Muscle of leg (tissue), 11 donors: ENCODE measurements around the gene ELFN1. TPM values are rescaled to one million over a fixed set of nuclear protein-coding genes. Genes with fewer than 3 reads are reported as not detected.

Experiments used
- DNase-seq: peaks from one replicate; pipeline ENCODE4 v3.0.0; 2013
- H3K27ac ChIP-seq: one replicate; pipeline ENCODE4 v1.5.1; 2013; ENCODE audit warnings: mild to moderate bottlenecking, low read length, control low read depth
- H3K27me3 ChIP-seq: one replicate; pipeline ENCODE4 v1.6.1; 2013; ENCODE audit warnings: low read length; ENCODE audit not compliant: control insufficient read depth, insufficient read depth
- H3K36me3 ChIP-seq: one replicate; pipeline ENCODE4 v1.6.1; 2013; ENCODE audit warnings: low read length; ENCODE audit not compliant: control insufficient read depth, insufficient read depth
- H3K4me1 ChIP-seq: one replicate; pipeline ENCODE4 v1.6.1; 2013; ENCODE audit warnings: low read length; ENCODE audit not compliant: control insufficient read depth, insufficient read depth
- H3K4me3 ChIP-seq: one replicate; pipeline ENCODE4 v1.5.1; 2013; ENCODE audit warnings: low read length, control low read depth
- H3K9me3 ChIP-seq: replicated peaks from 2 replicates; pipeline ENCODE4 v1.6.1; 2013; ENCODE audit warnings: low read depth, low read length; ENCODE audit not compliant: control insufficient read depth
- WGBS: methylation state at CpG from one replicate; pipeline ENCODE4 v1.1.5; 2013; ENCODE audit warnings: missing lambda C conversion rate; ENCODE audit not compliant: insufficient coverage; 5-methylcytosine and 5-hydroxymethylcytosine counted together
- polyA plus RNA-seq, 8 donors: library from polyadenylated mRNA; unstranded; fragments of 120-200 nt; gene quantifications; one replicate each; pipeline versions ENCODE4 v1.2.1 to v1.2.3, GENCODE V29; 2013; ENCODE audit warnings: inconsistent platforms in 1 of 8, low replicate concordance in 1 of 8; ENCODE audit not compliant: insufficient read length in 8 of 8, insufficient read depth in 1 of 8
- total RNA-seq: library from RNA; stranded (reverse); fragments of 120-200 nt; gene quantifications from one replicate; pipeline ENCODE4 v1.2.4, GENCODE V29; 2013

ELFN1 gene
- total and polyA plus RNA-seq, 9 donors: 2.8 to 10.7 (median 8.2) TPM

GRCh38 chr7:1662767-1663166 is 7.3 kb upstream of the ELFN1 start:
- Histone ChIP-seq H3K9me3 (no peaks in the 10 kb centered on the region), H3K27me3 (peaks cover 42% of the 10 kb centered on the region), H3K4me1 (peaks cover 20% of the 10 kb centered on the region), H3K4me3 (no peak overlapping the region), H3K36me3 (no peaks in the 10 kb centered on the region), H3K27ac (no peak overlapping the region)
- WGBS: 55% methylated on average over 13 of the region's 13 CpGs
- no peak for DNase-seq

GRCh38 chr7:1663223-1663622 is 6.9 kb upstream of the ELFN1 start:
- H3K27me3 ChIP-seq: peaks cover 46% of the 10 kb centered on the region
- peaks cover 21% of the 10 kb centered on the region for H3K4me1 ChIP-seq
- H3K9me3 ChIP-seq: no peaks in the 10 kb centered on the region
- DNase-seq: no peak
- no peak overlapping the region for H3K27ac ChIP-seq
- H3K36me3 ChIP-seq: no peaks in the 10 kb centered on the region
- WGBS: 40% methylated on average over 4 of the region's 11 CpGs
- H3K4me3 ChIP-seq: no peak overlapping the region

GRCh38 chr7:1663857-1664651 is 6.0 kb upstream of the ELFN1 start:
- H3K4me3 ChIP-seq: no peak overlapping the region
- no peak for DNase-seq
- H3K27me3 ChIP-seq: peaks cover 53% of the 10 kb centered on the region
- no peaks in the 10 kb centered on the region for H3K9me3 ChIP-seq
- no peak overlapping the region for H3K27ac ChIP-seq
- no peaks in the 10 kb centered on the region for H3K36me3 ChIP-seq
- peaks cover 30% of the 10 kb centered on the region for H3K4me1 ChIP-seq
- 2% methylated on average over 46 of the region's 56 CpGs for WGBS

- Histone ChIP-seq H3K36me3 (no peaks in the 10 kb centered on the region), H3K27me3 (peaks cover 57% of the 10 kb centered on the region), H3K27ac (peak overlapping the region; percentile 59), H3K4me3 (peak overlapping the region; percentile 66), H3K4me1 (peaks cover 34% of the 10 kb centered on the region), H3K9me3 (no peaks in the 10 kb centered on the region)
- WGBS: under 1% methylated on average over 61 of the region's 95 CpGs
- peak; percentile 88 for DNase-seq
These were observed 5.1 kb upstream of the ELFN1 start for GRCh38 chr7:1664711-1665548.

GRCh38 chr7:1665549-1666316 is 4.3 kb upstream of the ELFN1 start:
- Histone ChIP-seq H3K4me3 (peak overlapping the region; percentile 66), H3K4me1 (peaks cover 37% of the 10 kb centered on the region), H3K27me3 (peaks cover 60% of the 10 kb centered on the region), H3K27ac (no peak overlapping the region), H3K9me3 (no peaks in the 10 kb centered on the region), H3K36me3 (no peaks in the 10 kb centered on the region)
- under 1% methylated on average over 68 of the region's 98 CpGs for WGBS
- DNase-seq: peak; percentile 51

- no peak overlapping the region for H3K27ac ChIP-seq
- peak overlapping the region; percentile 50 for H3K4me3 ChIP-seq
- peak; percentile 24 for DNase-seq
- under 1% methylated on average over 55 of the region's 58 CpGs for WGBS
- H3K36me3 ChIP-seq: no peaks in the 10 kb centered on the region
- H3K9me3 ChIP-seq: no peaks in the 10 kb centered on the region
- H3K27me3 ChIP-seq: peaks cover 67% of the 10 kb centered on the region
- H3K4me1 ChIP-seq: peaks cover 43% of the 10 kb centered on the region
These were observed 3.7 kb upstream of the ELFN1 start for GRCh38 chr7:1666317-1666822.

- DNase-seq: peak; percentile 54
- H3K9me3 ChIP-seq: no peaks in the 10 kb centered on the region
- WGBS: 0% methylated on average over 58 of the region's 70 CpGs
- H3K4me1 ChIP-seq: peaks cover 48% of the 10 kb centered on the region
- peak overlapping the region; percentile 35 for H3K27ac ChIP-seq
- H3K36me3 ChIP-seq: no peaks in the 10 kb centered on the region
- H3K4me3 ChIP-seq: peak overlapping the region; percentile 50
- peaks cover 71% of the 10 kb centered on the region for H3K27me3 ChIP-seq
These were observed 3.1 kb upstream of the ELFN1 start for GRCh38 chr7:1666823-1667565.

- Histone ChIP-seq H3K9me3 (no peaks in the 10 kb centered on the region), H3K27ac (no peak overlapping the region), H3K36me3 (no peaks in the 10 kb centered on the region), H3K4me1 (peaks cover 48% of the 10 kb centered on the region), H3K4me3 (peak overlapping the region; percentile 50), H3K27me3 (peaks cover 70% of the 10 kb centered on the region)
- DNase-seq: peak; percentile 31
- 18% methylated on average over 59 of the region's 77 CpGs for WGBS
These were observed 2.3 kb upstream of the ELFN1 start for GRCh38 chr7:1667566-1668395.
